ENCODE data around the gene SCYGR3.

GRCh38 chr2:227566012-227566411 lies 48.6 kb downstream of the SCYGR3 start:
- TF ChIP-seq, protein P1, sequence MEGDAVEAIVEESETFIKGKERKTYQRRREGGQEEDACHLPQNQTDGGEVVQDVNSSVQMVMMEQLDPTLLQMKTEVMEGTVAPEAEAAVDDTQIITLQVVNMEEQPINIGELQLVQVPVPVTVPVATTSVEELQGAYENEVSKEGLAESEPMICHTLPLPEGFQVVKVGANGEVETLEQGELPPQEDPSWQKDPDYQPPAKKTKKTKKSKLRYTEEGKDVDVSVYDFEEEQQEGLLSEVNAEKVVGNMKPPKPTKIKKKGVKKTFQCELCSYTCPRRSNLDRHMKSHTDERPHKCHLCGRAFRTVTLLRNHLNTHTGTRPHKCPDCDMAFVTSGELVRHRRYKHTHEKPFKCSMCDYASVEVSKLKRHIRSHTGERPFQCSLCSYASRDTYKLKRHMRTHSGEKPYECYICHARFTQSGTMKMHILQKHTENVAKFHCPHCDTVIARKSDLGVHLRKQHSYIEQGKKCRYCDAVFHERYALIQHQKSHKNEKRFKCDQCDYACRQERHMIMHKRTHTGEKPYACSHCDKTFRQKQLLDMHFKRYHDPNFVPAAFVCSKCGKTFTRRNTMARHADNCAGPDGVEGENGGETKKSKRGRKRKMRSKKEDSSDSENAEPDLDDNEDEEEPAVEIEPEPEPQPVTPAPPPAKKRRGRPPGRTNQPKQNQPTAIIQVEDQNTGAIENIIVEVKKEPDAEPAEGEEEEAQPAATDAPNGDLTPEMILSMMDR (IDR thresholded peaks at IDR 0.05; ENCODE audit: control extremely low read depth in 1 of 3, insufficient read depth in 1 of 3, low read depth in 1 of 3, low read length in 3 of 3): no peak
- TF ChIP-seq POLR2A (IDR thresholded peaks at IDR 0.05; ENCODE audit: control extremely low read depth in 1 of 2, low read depth in 2 of 2, low read length in 2 of 2): no peak
- TF ChIP-seq EGR1 (IDR thresholded peaks at IDR 0.05; ENCODE audit: borderline replicate concordance, low read depth, low read length): no peak
- no peak for TF ChIP-seq CHD2 (IDR thresholded peaks at IDR 0.05; ENCODE audit: low read length)
- no peak for TF ChIP-seq POLR2AphosphoS5 (IDR thresholded peaks at IDR 0.05; ENCODE audit: low read depth, low read length)
- no peak for TF ChIP-seq JUND (IDR thresholded peaks at IDR 0.05; ENCODE audit: low read length)
- TF ChIP-seq BRCA1 (IDR thresholded peaks at IDR 0.05; ENCODE audit: low read depth, low read length): no peak
- no peak for TF ChIP-seq GABPA (IDR thresholded peaks at IDR 0.05; ENCODE audit: borderline replicate concordance, insufficient read depth, low read length)
- no peak for TF ChIP-seq HDAC6 (IDR thresholded peaks at IDR 0.05; ENCODE audit: low read depth, low read length)
- no peak for TF ChIP-seq KDM1A (IDR thresholded peaks at IDR 0.05; ENCODE audit: borderline replicate concordance, low read length)
- no peak for TF ChIP-seq CREB1 (IDR thresholded peaks at IDR 0.05)
